NCI-H146 treated with DMSO at 0.1 percent for 48 hours (cell line): ENCODE results near the gene GNPDA1.
A peak's percentile ranks its signal among the peaks of the same experiment; 100 is the strongest.

Experiments
- DNase-seq: peaks from one replicate; lab custom pipeline; 2025; ENCODE audit not compliant: unreplicated experiment; lab: John Stamatoyannopoulos, UW

GNPDA1 gene

DNA sequence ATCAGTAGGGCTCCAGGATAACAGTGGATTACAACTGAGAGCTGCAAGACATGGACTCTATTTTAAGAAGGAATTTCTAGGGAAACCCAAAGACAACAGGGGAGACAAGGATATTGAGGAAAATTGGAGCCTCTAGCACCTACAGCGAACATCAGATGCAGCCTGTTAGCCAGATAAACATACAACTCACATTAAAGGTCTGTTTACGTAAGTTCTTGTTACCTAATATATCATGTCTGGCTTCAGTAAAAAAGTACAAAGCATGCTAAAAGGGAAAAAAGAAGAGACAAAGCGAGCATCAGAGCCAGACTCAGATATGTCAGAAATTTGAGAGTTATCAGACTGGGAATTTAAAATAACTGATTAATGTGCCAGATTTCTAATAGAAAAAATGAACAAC, 17.2 kb downstream of the GNPDA1 start:
- DNase-seq = no peak

DNA sequence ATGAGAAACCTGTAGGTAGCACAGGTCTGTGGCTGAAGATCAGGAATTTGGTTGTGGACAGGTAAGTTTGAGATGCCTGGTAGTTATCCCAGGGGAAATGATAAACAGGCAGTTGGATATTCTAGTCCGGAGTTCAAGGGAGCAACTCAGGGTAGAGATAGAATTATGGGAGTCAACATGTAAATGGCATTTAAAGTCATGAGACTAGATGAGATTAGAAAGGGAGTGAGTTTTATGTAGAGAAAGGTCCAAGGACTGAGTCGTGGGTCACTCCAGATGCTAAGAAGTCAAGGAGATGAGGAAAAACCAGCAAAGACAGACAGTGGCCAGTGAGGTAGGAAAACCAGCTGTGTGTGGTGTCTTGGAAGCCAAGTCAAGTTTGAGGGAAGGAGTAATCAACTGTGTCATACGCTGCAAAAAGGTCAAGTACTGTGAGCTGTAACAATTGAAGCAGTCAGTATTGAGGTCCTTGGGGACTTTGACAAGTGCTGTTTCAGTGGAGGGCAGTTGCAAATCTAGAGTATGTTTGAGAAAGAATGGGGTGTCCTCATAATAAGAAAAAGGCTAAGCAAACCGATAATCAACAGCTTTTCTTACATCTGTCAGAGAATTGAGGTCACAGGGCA, 18.2 kb downstream of the GNPDA1 start:
- DNase-seq = no peak

DNA sequence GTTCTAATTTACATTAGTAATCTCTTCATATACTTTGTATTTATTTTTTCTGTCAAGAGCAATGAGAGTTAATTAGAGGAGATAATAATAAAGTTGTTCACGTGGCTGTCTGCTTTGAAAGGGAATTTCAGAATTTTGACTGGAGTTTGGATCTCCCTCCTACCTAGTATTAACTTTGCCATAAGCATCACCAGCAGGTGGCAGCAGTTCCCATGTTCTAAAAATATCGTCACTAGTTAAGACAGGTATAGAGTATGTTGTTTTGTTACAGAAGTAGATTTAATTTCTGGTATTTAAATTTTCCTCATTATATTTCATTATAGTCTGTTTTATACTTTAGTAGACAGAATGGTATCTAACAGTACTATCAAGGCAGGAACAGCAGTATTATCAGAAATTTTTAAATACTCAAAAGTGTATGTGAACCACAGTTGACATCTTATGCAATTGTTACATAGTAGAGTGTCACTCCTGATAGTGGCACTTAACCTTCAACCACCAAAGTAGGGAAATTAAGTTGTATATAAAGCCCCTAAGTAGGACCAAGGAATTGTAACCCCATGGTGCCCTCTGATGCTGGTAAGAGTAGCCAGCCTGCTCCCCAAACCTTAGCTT, 20.4 kb downstream of the GNPDA1 start:
- DNase-seq = peak; percentile 7

DNA sequence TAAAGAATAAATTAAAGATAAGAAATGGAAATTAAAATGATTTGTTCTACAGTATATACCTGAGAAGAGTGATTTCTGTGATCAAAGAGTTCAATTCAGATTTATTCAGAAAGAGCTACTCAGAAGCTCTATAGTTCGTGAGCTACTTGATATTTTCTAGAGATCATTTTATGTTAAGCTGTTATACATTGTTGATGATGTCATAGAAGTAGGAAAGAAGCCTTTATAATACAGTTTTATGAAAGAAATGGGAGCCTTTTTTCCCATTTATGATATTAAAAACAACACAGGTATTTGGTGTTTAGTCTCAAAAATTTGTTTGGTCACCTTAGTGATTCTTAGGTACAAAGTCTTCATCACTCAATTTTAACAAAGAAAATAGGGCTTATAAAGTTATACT, 23.1 kb downstream of the GNPDA1 start:
- no peak for DNase-seq

DNA sequence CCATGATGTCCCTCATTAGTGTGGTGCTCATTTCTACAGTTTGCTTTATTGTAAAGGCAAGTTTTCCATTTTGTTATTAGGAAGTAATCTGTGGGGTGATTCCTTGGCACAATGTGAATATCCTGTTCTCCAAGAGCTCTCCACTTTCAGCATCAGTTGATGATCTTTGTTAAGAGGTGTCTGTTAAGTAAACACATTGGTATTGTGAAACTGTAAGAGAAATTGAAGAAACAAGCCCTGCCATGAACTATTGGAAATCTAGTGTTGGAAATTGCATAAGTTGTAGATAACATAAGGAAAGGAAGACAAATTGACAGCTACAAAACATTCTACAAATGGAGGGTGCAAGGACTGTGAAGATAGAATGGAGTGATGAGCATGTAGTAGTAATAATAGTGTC, 26.8 kb downstream of the GNPDA1 start:
- no peak for DNase-seq

DNA sequence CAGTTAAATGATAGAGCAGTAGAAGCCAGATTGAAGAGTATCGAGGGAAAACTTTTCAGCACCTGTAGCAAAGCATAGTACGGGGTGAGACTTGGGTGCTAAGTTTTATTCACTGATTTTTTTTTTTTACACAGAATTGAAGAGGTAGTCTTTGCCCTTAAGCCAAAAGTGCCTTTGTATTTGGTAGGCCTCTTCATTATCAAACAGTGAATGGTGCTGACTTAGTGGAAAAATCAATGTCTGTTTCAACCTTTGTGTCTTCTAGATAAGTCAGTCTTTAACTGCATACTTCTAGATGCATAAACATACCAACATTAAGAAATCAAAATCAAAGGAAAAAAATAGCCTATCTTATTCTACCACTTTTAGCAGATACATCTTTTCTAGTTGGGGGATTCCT, 30.2 kb downstream of the GNPDA1 start:
- no peak for DNase-seq

DNA sequence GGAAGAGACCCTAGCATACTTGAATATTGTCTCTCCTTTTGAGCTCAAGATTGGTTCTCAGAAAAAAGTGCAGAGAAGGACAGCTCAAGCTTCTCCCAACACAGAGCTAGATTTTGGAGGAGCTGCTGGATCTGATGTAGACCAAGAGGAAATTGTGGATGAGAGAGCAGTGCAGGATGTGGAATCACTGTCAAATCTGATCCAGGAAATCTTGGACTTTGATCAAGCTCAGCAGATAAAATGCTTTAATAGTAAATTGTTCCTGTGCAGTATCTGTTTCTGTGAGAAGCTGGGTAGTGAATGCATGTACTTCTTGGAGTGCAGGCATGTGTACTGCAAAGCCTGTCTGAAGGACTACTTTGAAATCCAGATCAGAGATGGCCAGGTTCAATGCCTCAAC, 34.4 kb downstream of the GNPDA1 start:
- DNase-seq = no peak

DNA sequence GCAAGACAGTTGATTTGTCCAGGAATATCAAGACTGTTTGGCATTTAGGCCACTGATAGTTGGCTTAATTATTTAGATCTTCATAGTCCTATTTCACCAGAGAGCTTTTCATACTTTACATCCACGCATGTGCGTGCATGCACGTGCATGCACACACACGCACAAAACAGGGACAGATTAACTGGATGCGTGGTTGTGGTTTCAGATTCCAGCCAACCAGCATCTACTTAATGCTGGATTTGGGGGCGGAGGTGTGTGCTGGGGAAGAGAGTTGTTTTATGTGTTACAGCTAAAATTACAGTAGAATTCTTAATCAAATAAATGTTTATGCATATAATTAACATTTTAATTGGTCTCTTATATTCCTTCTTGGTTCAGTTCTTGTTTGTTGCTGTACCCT, 36.7 kb downstream of the GNPDA1 start:
- no peak for DNase-seq

DNA sequence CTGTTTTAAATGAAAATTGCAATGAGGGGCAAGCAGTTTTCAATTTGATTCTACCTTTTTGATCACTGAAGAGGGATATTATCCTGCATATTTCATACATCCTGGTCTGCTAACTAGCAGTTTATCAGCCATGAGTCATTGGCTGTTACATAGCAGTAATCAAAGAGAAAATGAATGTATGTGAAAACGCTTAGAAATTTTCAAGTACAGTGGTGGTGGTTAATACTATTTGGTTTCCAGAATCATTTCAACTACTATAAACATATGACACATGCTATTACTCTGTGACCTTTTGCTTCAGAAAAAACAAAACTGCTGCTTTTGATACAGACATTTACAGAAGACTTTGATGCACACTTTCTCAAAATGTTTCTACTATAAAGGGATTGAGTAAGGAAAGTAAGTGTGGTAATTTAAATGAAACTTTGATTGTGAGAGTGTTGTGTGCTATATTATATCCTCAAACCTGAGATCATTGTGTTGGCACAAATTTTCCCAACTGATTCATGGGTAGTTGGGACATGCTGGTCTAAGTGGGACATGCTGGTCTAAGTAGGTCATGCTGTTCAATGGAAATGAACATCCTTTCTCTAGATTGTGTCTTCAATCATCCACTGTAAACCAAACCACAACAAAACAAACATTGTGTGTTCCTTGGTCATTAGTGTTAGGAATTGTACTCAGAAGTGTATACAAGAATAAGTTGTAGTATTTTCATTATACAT, 38.8 kb downstream of the GNPDA1 start:
- DNase-seq = no peak

DNA sequence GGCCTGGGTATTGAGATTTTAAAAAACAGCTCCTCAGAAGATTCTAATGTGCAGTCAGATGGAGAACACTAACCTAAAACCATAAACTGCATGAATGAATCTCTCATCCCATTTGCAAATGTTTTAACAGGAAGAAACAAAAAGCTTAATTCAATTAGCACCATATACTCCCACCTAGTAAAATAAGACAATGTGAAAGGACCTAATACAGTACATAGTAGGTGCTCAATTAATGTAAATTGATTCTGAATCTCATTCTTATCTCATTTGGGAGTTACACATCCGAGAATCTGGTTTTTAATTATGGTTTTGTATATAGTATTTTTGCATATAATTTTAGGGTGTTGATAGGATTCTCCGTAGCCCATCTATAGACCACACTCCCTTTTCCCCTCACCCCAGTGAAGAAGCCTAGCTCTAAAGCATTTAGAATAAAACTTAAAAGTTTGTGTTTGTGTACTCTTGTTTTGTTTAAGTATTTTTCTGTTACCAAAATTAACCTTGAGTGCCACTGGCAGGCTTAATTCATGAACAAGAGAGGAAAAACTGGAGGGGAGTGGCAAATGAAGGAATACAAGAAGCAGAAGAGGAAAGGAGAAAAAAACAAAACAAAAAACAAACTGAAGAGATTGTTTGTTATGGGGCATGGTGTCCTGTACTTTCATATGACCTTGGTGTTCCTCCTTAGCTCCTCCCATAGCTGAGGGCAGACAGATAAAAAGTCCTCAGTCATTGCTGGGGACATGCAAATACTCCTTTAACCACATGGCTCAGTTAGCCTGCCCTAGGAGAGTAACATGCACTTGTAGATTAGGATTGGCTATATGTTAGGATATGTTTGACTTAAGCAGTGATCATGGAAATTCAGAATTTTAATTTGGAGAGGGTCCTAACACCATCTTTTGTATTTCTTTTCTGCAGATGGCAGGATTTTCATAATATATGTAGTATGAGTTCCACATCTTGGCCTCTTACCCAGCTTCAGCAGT, 42.8 kb downstream of the GNPDA1 start:
- no peak for DNase-seq

DNA sequence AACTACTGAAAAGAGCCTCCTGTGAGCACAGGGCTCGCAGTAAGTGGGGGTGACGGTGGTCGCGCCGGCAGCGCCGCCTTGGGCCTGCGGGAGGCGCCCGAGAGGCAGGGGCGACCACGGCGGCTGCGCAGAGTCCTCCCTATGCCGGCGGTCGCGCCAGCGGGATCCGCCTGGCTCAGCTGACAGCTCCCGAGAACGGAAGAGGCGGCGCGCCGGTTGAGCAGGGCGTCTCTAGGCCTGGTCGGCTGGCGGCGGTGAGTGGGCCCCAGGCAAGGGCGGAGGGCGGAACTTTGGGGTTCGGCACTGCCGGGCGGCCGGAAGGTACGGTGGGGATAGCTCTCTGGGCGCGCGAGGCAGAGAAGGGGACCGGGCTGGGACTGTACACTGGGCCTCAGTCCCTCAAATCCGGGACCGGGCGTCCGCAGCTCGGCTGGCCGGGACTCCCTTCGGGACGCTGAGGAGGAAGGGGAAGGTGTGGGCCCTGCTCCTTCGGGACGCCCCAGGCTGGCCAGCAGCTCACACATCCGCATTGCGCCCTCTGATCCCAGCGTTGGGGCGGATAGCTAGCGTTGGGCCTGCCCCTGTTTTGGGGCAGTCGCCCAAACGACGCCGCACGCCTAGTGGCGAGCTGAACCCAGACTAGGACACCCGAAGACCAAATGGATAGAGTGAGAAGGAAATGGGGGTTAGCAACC, 43.8 kb downstream of the GNPDA1 start, which contains the start of gene RNF14:
RNF14 (plus strand) TSS at position 192 of the 695 bp plus-strand sequence. CDS start 4,484 bp downstream, outside the sequence.
- peak; percentile 58 for DNase-seq

DNA sequence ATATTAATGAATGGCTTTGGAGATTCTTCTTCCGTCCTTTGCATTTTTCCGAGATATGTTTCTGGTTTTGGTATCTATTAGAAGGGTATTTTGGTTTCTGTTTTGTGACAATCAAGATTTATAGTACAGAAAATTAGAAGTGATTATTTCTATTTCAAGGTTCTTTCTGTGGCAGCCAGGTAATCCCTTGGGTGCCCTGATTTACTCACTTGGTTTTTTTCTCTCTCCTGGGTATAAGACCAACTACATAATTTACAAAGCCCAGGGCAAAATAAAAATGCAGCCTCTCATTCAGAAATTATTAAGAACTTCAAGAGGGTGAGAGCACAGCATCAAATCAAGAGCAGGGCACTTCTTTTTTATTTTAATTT, 45.9 kb downstream of the GNPDA1 start:
- no peak for DNase-seq

DNA sequence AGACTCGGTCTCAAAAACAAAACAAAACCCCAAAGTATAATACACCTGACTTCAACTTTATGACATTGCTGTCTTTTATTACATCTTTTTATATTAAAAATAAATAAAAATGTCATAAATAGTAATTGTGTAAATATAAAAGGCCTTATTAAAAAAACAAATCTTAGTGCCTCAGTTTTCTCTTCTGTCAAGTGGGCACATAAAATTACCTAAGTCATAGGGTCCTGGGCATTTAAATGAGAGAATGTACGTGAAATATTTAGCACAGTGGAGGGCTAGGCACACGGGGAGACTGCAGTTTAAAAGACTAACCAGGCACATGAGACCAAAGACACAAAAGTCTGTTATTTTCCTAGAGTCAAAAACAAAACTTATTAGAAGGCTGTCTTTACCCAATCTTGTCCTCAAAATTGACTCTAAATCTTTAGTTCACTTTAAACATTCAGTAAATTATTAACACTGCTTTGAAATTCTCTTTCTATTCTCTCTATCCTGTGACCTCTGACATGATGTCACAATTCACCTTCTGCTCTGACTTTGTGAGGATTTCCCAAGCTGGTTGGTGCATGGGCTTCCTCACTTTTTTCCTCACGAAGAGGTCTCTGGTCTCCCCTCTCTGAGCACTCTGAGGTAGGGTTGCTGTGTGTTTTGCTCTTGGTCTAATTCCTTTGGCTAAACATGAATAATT, 46.4 kb downstream of the GNPDA1 start:
- no peak for DNase-seq

DNA sequence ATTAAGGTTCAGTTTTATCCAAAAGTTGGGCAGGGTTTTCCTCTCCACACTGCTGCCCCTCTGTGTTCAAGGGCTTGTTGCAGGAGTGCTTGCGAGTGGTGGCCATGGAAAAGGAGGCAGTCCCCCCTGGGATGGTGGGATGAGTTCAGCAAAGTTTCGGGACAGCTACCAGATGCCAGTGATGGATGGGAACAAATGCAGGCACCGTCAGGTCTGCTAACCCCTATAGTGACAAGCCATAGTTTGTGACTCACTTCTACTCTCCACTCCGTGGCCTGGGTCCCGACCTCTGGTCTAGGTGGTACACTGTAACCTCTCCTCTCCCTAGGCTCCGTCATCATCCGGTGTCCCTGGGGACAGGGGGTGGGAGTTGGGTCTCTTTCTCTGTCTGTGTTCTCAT, 47.8 kb downstream of the GNPDA1 start:
- DNase-seq = no peak

DNA sequence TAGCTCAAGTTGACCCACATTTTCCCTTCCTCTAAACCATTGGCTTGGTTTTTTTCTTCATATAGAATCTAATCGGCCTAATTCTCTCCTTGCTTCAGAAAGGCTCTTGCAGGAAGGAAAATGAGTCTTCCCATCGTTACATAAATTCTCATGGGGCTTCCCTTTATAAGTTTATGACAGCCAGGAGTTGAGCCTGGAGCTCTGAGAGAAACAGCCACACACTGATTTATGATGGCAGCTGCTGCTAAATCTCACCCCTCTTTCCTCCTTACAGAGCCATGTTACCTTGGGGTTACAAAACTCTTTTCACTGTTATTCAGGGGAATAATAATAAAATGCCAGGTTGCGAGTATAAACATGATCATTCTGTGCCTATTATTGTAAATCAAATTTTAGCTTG, 49.1 kb downstream of the GNPDA1 start:
- DNase-seq = no peak

DNA sequence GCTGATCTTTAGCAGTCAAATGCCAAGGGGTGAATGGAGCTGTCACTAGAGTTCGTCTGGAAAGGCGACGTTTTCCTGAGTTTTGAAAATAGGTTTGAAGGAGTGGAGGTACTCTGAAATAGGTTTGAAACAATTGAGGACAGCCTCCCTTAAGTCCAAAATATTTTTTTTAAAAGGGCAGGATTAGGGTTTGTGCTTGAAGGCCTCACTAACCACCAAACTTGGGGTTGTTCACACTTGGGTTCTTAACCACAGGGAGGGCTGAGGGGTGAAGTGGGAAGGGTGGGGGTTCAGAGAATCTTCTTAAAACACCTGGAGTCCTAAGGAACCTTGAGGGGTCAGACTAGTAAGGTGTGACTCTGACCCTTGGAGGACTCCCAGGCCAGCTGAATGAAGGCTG, 51.4 kb downstream of the GNPDA1 start:
- DNase-seq = no peak

DNA sequence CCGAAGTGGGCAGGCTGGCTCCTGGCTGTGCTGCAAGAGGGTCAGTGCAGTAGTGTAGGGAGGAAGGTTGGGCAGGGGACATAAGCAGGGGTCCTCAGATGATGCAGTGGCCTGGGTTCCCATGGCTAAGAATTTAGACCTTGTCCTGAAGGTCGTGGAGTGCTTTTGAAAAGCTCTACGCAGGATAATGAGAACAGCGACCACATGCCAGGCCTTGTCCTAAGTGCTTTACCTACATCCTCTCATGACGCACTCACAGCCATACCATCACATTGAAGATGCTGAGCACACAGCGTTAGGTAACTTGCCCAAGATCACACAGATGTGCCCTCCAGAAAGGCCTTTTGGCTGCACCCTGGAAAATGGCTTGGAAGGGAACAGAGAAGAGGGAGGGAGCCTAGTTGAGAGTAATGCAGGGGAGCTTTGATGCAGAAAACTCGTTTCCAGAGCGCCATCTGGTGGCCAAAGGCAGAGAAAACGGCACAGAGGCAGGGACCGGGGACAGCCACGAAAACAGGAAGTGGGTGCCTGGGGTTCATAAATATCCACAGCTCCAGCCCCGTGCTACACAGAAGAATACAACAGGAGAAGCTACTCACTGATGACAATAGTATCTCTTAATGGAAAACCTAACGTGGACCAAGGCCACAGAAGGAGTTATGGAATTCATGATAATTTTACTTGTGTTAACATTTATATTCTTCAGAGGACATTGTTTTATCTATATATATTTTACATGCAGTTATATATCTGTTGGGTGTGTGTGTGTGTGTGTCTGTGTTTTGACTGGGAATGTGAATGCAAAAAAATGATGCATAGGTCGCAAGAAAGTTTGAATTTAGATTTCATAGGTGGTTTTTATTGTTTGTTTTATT, 52.1 kb downstream of the GNPDA1 start:
- DNase-seq = peak; percentile 18

DNA sequence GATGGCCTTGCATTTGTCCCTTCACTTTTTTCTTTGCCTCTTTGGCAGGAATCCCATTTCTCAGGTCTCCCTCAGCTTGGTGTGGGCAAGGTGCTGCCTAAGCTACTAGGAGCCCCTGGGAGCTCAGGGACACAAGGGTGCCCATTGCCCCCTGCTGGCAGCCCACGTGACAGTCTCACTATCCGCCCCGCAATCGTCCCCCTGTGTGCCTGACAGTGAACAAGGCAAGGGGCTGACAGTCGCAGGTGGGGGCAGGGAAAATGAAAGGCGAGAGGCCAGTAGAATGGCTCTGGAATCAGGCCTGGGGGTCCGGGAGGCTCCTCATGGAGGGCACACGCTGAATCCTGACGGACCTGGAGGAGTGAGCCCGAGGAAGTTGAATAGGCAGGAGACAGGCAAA, 52.8 kb downstream of the GNPDA1 start:
- DNase-seq = no peak

DNA sequence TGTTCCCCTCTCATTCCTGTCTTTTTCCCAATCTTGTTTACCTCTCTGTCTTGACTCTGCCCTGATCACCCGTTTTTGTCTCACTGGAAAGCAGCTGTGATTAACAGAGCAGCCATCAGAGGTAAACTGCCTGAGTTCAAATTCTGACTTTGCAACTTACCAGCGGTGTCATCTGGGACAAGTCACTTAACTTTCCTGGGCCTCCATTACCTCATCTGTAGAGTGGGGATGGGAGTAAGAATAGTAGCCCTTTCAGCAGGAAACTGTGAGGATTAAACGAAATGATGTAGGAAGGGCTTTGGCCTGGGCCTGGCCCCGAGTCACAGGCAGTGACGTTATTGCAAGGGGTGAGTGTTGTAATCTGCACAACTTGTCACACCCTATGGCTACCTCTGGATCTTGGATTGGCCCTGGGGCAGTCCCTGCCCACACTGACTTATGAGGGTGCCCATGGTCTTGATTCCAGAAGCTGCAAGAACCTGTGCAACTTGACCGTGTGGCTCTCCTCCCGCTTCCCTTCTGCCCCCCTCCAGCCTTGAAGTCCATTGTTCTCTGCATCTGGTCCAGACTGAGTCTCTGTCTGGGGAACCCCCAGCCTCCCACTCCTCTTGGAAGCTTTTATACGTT, 54.2 kb downstream of the GNPDA1 start:
- no peak for DNase-seq
